HG03378 (cell line): ENCODE measurements around the gene APOL3.
"Not testable (repeated sequence)": the region's sequence is repeated elsewhere in the genome, so short reads cannot be mapped to it uniquely, and the experiment has no call there.

Experiments
- ATAC-seq: cut with Tn5 transposase; IDR thresholded peaks from one replicate; pipeline ENCODE4 v1.9.1; 2021; ENCODE audit warnings: mild to moderate bottlenecking, moderate library complexity; ENCODE audit not compliant: unreplicated experiment

APOL3 gene

DNA sequence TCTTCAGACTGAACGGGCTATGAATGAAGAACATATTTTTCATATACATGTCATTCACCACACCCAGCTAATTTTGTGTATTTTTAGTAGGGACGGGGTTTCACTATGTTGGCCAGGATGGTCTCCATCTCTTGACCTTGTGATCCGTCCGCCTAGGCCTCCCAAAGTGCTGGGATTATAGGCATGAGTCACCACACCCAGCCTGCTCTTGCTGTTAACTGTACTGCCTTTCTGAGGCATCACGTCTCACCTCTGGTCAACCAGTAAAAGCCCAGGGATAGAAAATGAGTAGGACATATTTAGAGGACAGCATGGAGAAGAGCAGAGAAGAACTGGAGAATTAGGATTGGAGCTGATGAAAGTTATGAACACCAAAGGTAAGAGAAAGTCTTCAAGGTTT lies 55.6 kb downstream of the APOL3 start:
- ATAC-seq, result no peak

DNA sequence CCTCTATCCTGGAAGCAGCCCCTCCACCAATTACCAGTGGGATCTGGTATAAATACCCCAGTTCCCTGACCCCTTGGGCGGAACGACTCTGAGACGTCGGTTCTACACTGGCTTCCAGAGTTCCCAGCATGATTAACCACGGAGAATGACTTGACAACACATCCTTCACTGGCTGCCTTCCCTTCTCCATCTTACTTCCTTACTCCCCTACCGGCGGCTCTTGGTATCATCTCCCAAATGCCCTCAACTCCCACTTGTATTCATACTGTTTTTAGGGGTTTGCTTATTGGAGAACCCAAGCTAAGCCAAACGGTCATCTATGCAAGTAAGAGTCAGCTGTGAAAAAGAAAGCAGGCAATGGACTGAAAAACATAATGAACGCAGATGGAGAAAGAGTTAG lies 56.1 kb downstream of the APOL3 start:
- no peak for ATAC-seq

DNA sequence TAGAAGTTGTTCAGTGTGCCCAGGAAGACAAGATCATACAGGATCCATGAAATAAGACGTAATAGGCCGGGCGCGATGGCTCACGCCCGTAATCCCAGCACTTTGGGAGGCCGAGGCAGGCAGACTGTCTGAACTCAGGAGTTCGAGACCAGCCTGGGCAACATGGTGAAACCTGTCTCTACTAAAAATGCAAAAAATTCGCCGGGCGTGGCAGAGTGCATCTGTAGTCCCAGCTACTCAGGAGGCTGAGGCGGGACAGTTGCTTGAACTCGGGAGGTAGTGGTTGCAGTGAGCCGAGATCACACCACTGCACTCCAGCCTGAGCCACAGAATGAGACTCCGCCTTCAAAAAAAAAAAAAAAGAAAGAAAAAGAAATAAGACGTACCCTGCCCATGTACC lies 56.7 kb downstream of the APOL3 start:
- ATAC-seq, result no peak

DNA sequence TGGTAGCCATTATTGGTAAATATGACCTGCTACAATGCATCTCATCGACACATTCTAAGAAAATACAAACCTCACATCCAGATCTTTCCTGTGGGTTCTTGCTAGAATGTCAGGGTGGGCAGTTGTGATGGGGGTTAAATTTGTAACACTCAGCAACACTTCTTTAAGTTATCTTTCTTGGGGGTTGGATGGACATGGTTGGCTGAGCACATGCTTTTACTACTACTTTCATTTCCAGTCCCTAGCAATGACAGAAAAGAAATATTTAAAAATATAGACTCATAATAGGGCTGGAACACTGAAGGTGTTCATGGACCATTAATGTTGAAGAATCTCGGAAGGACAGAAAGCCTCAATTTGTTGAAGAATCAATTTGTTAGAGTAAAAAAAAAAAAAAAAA lies 57.6 kb downstream of the APOL3 start:
- no peak for ATAC-seq

DNA sequence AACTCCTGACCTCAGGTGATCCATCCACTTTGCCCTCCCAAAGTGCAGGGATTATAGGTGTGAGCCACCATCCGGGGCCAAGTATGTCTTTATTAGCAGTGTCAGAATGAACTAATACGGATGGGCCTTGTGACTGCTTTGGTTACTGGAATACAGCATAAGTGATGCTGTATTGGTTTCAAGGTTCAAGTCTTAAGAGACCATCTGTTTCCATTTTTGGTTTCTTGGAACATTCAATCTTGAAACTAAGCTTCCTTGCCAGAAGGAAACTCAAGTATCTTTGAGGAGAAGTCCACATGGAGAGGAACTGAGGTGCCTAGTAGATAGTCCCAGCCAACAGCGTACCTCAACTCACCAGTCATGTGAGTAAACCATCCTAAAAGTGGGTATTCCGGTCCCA lies 58.8 kb downstream of the APOL3 start:
- ATAC-seq, result no peak

DNA sequence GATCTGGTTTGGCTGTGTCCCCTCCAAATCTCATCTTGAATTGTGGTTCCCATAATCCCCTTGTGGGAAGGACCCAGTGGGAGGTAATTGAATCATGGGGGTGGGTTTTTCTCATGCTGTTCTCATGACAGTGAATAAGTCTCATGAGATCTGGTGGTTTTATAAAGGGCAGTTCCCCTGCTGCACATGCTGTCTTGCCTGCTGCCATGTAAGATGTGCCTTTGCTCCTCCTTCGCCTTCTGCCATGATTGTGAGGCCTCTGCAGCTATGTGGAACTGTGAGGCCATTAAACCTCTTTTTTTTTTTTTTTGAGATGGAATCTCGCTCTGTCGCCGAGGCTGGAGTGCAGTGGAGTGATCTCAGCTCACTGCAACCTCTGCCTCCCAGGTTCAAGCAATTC lies 59.6 kb downstream of the APOL3 start:
- not testable (repeated sequence) for ATAC-seq

DNA sequence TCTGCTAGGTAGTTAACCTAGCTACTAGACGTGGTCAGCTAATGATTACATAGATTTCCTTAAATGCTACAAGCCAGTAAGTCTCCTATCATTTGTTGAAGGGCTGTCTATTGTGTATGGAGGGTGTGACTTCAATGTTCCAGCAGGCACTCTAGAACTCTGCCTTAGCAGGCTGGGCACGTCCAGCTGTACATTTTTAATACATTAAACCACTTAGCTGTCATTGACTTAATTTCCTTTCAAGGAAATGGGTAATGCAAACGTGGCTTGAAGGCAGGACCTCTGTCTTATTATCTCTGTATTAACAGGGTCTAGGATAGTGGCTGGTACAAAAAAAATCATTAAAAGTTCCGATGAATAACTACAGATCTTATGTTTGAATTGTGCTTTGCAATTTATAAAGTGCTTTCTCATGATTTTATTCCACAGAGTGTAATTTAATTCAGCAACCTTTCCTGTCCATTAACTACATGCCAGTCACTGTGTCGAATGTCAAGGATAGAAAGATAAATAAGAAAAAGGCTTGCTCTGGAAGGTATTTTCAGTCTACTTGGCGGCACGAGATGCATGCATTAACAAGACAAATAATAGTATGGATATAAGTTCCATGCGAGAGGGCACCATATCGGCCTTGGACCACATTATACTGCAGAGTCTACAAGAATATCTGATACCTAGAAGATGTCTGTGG lies 60.3 kb downstream of the APOL3 start:
- no peak for ATAC-seq

DNA sequence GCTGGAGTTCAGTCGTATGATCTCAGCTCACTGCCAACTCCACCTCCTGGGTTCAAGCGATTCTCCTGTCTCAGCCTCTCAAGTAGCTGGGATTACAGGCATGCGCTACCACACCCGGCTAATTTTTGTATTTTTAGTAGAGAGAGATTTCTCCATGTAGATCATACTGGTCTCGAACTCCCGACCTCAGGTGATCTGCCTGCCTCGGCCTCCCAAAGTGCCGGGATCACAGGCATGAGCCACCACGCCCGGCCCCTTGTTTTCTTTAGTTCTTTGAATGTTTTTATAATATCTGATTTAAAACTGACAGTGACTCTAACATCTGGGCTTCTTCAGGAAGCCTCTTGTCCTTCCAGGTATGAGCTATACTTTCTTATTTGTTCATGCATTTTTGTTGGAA lies 61.0 kb downstream of the APOL3 start:
- ATAC-seq, result not testable (repeated sequence)

DNA sequence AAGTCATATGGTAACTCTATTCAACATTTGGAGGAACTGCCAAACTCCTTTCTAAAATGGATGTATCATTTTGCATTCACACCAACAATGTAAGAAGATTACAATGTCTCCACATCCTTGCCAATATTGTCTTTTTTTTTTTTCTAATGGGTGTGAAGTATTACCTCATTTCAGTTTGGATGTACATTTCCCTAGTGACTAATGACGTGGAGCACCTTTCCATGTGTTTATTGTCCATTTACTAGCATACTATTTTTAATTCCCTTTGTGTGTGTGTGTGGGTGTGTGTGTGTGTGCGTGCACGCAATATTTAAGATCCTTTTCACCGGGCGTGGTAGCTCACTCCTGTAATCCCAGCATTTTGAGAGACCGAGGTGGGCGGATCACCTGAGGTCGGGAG lies 62.7 kb downstream of the APOL3 start:
- ATAC-seq, result no peak

DNA sequence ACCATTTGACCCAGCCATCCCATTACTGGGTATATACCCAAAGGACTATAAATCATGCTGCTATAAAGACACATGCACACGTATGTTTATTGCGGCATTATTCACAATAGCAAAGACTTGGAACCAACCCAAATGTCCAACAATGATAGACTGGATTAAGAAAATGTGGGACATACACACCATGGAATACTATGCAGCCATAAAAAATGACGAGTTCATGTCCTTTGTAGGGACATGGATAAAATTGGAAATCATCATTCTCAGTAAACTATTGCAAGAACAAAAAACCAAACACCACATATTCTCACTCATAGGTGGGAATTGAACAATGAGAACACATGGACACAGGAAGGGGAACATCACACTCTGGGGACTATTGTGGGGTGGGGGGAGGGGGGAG lies 69.8 kb downstream of the APOL3 start:
- ATAC-seq, result not testable (repeated sequence)
